Measurements from ENCODE around the gene GABRB3. TPM values are rescaled to one million over a fixed set of nuclear protein-coding genes. Genes with fewer than 3 reads are reported as not detected.
A peak's percentile ranks its signal among the peaks of the same experiment; 100 is the strongest.
"Not testable (repeated sequence)": the region's sequence is repeated elsewhere in the genome, so short reads cannot be mapped to it uniquely, and the experiment has no call there.

The GABRB3 gene
- total RNA-seq, 1 experiment from 2014 or later = 89.0 TPM

- H3K36me3 ChIP-seq (replicated peaks; ENCODE audit: control insufficient read depth, insufficient read depth, low read length) = no peaks in the 10 kb centered on the region
- no peak for DNase-seq
These were observed 52.3 kb downstream of the GABRB3 start for GRCh38 chr15:26720546-26720945.

GRCh38 chr15:26719866-26720265 is 53.0 kb downstream of the GABRB3 start:
- not testable (repeated sequence) for H3K27me3 ChIP-seq (ENCODE audit: control insufficient read depth, insufficient read depth, low read length); DNase-seq; H3K4me3 ChIP-seq (ENCODE audit: insufficient read depth, low read depth, low read length); H3K36me3 ChIP-seq (replicated peaks; ENCODE audit: control insufficient read depth, insufficient read depth, low read length)

More at GRCh38 chr15:26720546-26720945, 52.3 kb downstream of the GABRB3 start:
- no peak overlapping the region for H3K4me3 ChIP-seq (ENCODE audit: insufficient read depth, low read depth, low read length)
- H3K27me3 ChIP-seq (ENCODE audit: control insufficient read depth, insufficient read depth, low read length) = no peaks in the 10 kb centered on the region

DNA sequence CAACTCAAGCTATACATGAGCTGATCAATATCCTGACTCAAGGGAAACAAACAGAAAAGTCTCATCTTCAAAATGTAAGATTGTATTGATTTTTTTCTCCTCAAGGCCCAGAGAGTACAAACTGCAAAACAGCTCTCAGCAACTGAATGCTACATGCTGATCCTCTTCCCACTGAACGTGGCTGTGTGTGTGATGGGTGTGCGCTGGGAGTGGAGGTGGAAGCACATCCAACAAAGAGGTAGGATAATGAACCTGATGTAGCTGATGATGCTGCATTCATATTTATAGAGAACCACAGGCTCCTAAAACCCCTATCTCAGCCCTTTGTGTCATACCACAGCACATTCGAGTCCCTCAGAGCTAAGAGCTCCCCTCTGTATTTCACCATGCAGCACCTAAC is 56.8 kb downstream of the GABRB3 start:
- H3K36me3 ChIP-seq (replicated peaks; ENCODE audit: control insufficient read depth, insufficient read depth, low read length) = no peaks in the 10 kb centered on the region
- no peaks in the 10 kb centered on the region for H3K27me3 ChIP-seq (ENCODE audit: control insufficient read depth, insufficient read depth, low read length)
- no peak overlapping the region for H3K4me3 ChIP-seq (ENCODE audit: insufficient read depth, low read depth, low read length)
- DNase-seq = no peak

DNA sequence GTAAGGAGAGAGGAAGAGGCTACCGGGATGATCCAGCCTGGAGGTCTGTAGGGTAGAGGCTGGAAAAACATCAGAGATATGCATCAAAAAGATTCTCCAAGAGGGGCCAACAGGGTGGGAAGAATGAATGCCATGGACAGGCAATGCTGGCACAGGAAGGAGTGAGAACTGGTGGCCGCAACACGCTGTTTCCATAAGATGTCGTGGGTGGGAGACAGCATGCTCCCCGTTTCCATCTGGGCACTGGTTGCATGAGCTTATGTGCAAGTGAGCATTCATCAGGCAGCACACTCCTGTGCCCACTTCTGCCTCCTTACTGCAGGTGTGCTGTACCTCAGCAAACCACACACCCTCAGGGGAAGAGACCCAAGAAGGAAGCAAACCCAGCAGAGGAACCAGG is 59.4 kb downstream of the GABRB3 start:
- no peak for DNase-seq
- Histone ChIP-seq H3K4me3 (ENCODE audit: insufficient read depth, low read depth, low read length) (no peak overlapping the region), H3K36me3 (replicated peaks; ENCODE audit: control insufficient read depth, insufficient read depth, low read length) (no peaks in the 10 kb centered on the region), H3K27me3 (ENCODE audit: control insufficient read depth, insufficient read depth, low read length) (no peaks in the 10 kb centered on the region)

DNA sequence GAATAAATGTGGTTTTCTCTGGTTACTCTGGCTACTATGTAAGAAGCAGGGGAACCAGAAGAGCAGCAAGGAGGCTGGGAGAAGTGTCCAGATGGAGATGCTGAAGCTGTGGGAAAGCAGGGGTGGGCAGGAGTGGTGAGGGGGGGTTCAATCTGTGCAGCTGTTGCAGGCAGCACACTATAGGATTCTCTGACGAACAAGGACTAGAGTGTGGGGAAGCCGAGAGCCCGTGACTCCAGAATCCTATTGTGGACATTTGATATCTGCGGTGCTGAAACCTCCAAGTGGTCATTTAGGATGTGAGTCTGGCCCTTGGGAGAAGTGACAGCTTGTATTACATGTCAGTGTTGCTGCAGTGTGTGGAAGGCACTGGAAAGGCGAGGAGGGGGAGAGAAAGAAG is 60.5 kb downstream of the GABRB3 start:
- no peaks in the 10 kb centered on the region for H3K27me3 ChIP-seq (ENCODE audit: control insufficient read depth, insufficient read depth, low read length)
- no peak overlapping the region for H3K4me3 ChIP-seq (ENCODE audit: insufficient read depth, low read depth, low read length)
- no peak for DNase-seq

GRCh38 chr15:26711445-26711844 is 61.4 kb downstream of the GABRB3 start:
- no peaks in the 10 kb centered on the region for H3K36me3 ChIP-seq (replicated peaks; ENCODE audit: control insufficient read depth, insufficient read depth, low read length)
- no peaks in the 10 kb centered on the region for H3K27me3 ChIP-seq (ENCODE audit: control insufficient read depth, insufficient read depth, low read length)
- H3K4me3 ChIP-seq (ENCODE audit: insufficient read depth, low read depth, low read length) = no peak overlapping the region
- peak; percentile 69 for DNase-seq

More for the DNA sequence above, 60.5 kb downstream of the GABRB3 start:
- no peaks in the 10 kb centered on the region for H3K36me3 ChIP-seq (replicated peaks; ENCODE audit: control insufficient read depth, insufficient read depth, low read length)

DNA sequence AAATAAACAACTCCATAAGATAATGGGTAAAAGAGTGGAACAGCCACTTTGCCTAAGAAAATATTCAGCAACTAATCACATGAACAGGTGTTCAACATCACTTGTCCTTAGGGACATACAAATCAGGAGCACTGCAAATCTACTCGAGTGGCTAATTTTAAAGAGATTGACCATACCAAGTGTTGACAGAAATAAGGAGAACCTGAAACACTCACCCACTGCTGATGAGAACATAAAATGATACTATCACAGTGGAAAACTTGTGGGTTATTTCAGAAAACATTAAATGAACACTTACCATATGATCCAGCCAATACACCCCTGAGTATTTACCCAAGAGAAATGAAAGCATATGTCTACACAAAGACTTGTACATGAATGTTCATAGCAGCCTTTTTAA is 70.5 kb downstream of the GABRB3 start:
- no peak for DNase-seq
- H3K36me3 ChIP-seq (replicated peaks; ENCODE audit: control insufficient read depth, insufficient read depth, low read length) = no peaks in the 10 kb centered on the region
- H3K27me3 ChIP-seq (ENCODE audit: control insufficient read depth, insufficient read depth, low read length) = no peaks in the 10 kb centered on the region
- H3K4me3 ChIP-seq (ENCODE audit: insufficient read depth, low read depth, low read length) = no peak overlapping the region

DNA sequence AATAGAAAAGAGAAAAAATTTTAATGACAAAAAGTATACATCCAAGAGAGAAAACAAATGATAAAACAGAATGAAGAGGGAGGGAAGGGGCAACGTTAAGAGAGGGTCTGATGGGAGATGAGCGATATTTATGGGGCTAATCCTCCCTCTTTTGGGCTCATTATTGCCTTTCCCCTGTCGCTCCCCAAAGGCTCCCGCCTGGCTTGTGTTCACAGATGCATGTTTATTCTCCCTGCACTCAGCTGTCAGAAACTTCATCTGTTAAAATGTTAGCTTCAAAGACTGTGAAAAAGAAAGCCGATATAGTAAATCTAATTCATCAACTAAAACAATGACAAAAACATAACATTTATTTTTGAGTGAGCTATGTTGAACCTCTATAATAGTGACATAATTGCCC is 74.3 kb downstream of the GABRB3 start:
- Histone ChIP-seq H3K27me3 (ENCODE audit: control insufficient read depth, insufficient read depth, low read length) (no peaks in the 10 kb centered on the region), H3K36me3 (replicated peaks; ENCODE audit: control insufficient read depth, insufficient read depth, low read length) (no peaks in the 10 kb centered on the region), H3K4me3 (ENCODE audit: insufficient read depth, low read depth, low read length) (no peak overlapping the region)
- DNase-seq = no peak

DNA sequence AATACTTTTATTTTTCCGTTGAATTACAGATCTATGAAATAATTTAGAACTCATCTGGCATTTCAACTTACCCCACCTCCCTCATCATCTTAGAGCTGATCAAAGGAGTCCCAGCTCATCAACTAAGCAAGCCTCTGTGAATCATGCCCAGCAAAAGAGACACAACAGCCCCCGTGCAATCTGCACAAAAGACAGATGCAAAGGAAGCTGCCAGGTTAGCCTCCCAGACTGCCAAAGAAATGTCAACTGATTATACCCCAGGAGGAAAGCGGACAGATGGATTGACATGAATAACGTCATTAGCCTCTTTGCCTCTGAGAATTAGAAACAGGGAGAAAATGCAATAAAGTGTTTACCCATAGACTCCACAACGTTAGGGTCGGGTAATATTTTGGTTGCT is 75.0 kb downstream of the GABRB3 start:
- no peak overlapping the region for H3K4me3 ChIP-seq (ENCODE audit: insufficient read depth, low read depth, low read length)

GRCh38 chr15:26691249-26691648 is 81.6 kb downstream of the GABRB3 start:
- peak; percentile 84 for DNase-seq
- Histone ChIP-seq H3K4me3 (ENCODE audit: insufficient read depth, low read depth, low read length) (no peak overlapping the region), H3K27me3 (ENCODE audit: control insufficient read depth, insufficient read depth, low read length) (no peaks in the 10 kb centered on the region), H3K36me3 (replicated peaks; ENCODE audit: control insufficient read depth, insufficient read depth, low read length) (no peaks in the 10 kb centered on the region)

More for the DNA sequence above, 75.0 kb downstream of the GABRB3 start:
- no peaks in the 10 kb centered on the region for H3K36me3 ChIP-seq (replicated peaks; ENCODE audit: control insufficient read depth, insufficient read depth, low read length)
- H3K27me3 ChIP-seq (ENCODE audit: control insufficient read depth, insufficient read depth, low read length) = no peaks in the 10 kb centered on the region
- no peak for DNase-seq

- H3K27me3 ChIP-seq (ENCODE audit: control insufficient read depth, insufficient read depth, low read length) = no peaks in the 10 kb centered on the region
- peak; percentile 59 for DNase-seq
- no peaks in the 10 kb centered on the region for H3K36me3 ChIP-seq (replicated peaks; ENCODE audit: control insufficient read depth, insufficient read depth, low read length)
- H3K4me3 ChIP-seq (ENCODE audit: insufficient read depth, low read depth, low read length) = no peak overlapping the region
These were observed 82.1 kb downstream of the GABRB3 start for GRCh38 chr15:26690778-26691177.

DNA sequence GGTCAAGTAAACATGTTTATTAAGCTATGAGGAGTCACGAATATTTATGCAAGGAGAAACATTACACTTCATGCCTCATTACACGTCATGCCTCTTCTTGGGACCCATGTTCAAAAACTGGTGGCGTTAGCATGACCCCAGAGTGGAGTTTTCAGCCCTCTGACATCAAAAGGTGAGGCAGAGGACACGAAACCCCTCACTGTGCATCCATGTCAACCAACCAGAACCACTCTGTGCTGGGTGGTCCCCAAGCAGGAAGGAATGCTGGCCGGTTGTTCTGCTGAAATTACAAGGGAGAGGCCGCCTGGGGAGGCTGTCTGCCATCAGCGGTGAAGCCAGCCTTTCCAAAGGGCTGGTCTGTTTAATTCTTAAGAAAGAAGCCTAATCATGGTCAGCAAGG is 83.4 kb downstream of the GABRB3 start:
- no peak for DNase-seq
- H3K27me3 ChIP-seq (ENCODE audit: control insufficient read depth, insufficient read depth, low read length) = no peaks in the 10 kb centered on the region
- no peaks in the 10 kb centered on the region for H3K36me3 ChIP-seq (replicated peaks; ENCODE audit: control insufficient read depth, insufficient read depth, low read length)
- H3K4me3 ChIP-seq (ENCODE audit: insufficient read depth, low read depth, low read length) = no peak overlapping the region

GRCh38 chr15:26686547-26687187 is 86.2 kb downstream of the GABRB3 start:
- no peak for DNase-seq
- Histone ChIP-seq H3K27me3 (ENCODE audit: control insufficient read depth, insufficient read depth, low read length) (no peaks in the 10 kb centered on the region), H3K36me3 (replicated peaks; ENCODE audit: control insufficient read depth, insufficient read depth, low read length) (no peaks in the 10 kb centered on the region), H3K4me3 (ENCODE audit: insufficient read depth, low read depth, low read length) (no peak overlapping the region)

DNA sequence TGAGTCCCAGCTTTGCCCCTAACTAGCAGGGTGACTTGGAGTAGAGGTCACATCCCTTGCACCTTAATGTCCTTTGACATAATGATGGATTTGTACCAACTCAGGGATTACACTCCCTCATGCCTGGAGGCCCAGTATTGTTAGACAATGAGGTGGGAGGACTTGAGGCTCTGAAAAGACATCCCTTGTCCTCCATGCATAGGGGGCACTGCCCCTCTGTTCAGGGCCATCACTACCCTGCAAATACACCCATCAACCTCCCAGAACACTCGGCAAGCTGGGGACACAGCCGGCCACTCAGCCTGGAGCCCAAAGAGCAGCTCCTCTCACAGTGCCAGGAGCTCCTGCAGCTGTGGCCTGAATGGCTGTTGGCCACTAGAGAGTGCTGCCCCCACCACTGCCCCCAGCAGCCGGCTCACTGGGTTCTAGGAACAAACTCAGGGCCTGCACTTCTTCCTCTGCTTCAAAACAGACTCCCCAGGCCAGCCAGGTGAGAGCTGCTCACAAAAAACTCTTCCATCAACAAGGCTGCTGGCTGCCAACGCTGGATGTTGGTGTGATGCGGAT is 90.2 kb downstream of the GABRB3 start:
- H3K27me3 ChIP-seq (ENCODE audit: control insufficient read depth, insufficient read depth, low read length) = no peaks in the 10 kb centered on the region
- peak; percentile 52 for DNase-seq
- H3K36me3 ChIP-seq (replicated peaks; ENCODE audit: control insufficient read depth, insufficient read depth, low read length) = no peaks in the 10 kb centered on the region
- H3K4me3 ChIP-seq (ENCODE audit: insufficient read depth, low read depth, low read length) = no peak overlapping the region

GRCh38 chr15:26679927-26680326 is 92.9 kb downstream of the GABRB3 start:
- no peak overlapping the region for H3K4me3 ChIP-seq (ENCODE audit: insufficient read depth, low read depth, low read length)
- H3K27me3 ChIP-seq (ENCODE audit: control insufficient read depth, insufficient read depth, low read length) = no peaks in the 10 kb centered on the region
- no peak for DNase-seq
- H3K36me3 ChIP-seq (replicated peaks; ENCODE audit: control insufficient read depth, insufficient read depth, low read length) = no peaks in the 10 kb centered on the region

Data from H7 (cell line).